GM19043 (cell line): ENCODE results near the gene ST3GAL4.
A peak's percentile ranks its signal among the peaks of the same experiment; 100 is the strongest.
"Not testable (repeated sequence)": the region's sequence is repeated elsewhere in the genome, so short reads cannot be mapped to it uniquely, and the experiment has no call there.

Experiments
- ATAC-seq: cut with Tn5 transposase; IDR thresholded peaks from one replicate; pipeline ENCODE4 v1.9.1; 2021; ENCODE audit warnings: low read depth; ENCODE audit not compliant: unreplicated experiment

The ST3GAL4 gene

DNA sequence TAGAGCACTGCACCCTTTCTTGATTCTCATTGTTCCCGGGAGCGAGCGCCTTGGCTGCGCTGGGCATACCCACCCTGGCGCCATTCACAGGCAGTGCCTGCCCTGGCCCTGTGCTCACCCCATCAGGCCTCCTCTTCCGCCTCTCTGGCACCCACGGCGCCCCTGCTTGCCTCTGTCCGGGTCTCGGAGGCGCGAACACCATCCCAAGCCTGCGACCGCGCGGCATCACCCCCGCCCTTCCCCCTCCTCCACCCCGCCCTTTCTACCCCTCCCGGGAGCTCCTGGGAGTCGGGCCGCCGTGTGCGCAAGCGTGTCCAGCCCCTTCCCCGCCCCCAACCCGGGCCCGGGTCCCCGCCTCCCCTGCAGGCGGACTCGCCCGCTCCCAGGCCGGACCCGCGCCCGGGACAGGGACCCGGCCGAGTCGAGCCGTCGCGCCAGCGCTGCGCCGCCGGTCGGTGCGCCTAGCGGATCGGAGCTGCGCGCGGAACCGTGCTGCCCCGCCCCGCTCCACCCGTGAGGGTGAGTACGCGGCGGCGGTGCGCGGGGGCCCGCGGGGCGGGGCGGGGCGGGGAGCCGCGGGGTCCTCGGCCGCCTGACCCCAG lies at the start of gene ST3GAL4:
Gene ST3GAL4 (plus strand): TSS at position 363 of the 602 bp plus-strand sequence. CDS start 50,470 bp downstream, outside the sequence.
- peak; percentile 50 for ATAC-seq

DNA sequence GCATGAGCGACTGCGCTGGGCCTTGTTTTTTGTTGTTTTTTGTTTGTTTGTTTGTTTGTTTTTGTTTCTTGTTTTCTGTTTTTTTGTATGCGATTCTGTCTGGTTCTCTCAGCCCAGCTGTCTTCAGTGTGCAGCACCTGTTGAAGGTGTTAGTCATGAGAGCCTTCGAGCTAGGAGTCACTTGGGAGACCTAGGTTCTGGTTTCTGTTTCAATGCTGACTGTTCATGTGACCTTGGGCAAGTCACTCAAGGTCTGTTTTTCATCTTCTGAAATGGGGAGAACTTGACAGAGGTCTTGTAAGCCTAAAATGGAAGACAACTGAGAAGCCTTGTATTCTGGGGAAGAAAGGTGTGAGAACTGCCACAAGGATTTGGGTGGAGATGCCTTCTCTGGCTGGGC lies 49.8 kb upstream of the ST3GAL4 start:
- ATAC-seq, result peak; percentile 46

GRCh38 chr11:126307706-126308105 lies 47.8 kb upstream of the ST3GAL4 start:
- ATAC-seq, result no peak

DNA sequence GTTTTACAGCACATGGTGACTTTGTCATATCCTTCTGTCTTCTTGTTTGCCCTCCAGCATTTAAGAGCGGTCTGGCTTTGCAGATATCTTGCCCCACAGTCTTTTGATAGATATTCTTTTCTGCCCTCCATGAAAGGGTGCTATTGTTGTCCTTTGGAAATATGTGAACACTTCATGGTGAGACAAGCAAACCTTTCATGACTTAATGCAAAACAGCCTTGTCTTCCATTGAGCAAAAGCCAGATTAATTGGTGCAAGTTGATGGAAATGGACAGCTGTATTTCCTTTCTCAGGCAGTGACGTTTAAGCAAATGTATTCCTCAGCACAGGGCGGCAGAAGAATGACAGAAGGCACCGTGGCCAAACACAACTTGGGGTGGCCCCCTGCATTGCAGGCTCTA lies 47.2 kb upstream of the ST3GAL4 start:
- no peak for ATAC-seq

DNA sequence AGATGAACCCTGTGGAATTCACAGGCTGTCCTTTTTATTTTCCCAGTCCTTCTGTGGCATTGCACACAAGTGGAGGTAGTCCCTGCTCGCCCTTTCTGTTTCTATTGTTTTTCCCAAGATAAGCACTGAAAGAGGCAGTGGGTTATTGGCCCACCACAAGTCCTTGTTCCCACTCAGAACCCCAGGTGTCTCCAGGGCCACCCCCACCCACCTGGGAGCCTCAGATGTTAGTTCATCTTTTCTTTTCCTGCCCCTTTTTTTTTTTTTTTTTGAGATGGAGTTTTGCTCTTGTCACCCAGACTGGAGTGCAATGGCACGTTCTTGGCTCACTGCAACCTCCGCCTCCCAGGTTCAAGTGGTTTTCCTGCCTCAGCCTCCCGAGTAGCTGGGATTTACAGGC lies 46.7 kb upstream of the ST3GAL4 start:
- not testable (repeated sequence) for ATAC-seq

GRCh38 chr11:126310200-126310991 lies 45.1 kb upstream of the ST3GAL4 start:
- peak; percentile 29 for ATAC-seq

GRCh38 chr11:126310992-126311310 lies 44.5 kb upstream of the ST3GAL4 start:
- ATAC-seq, result no peak

DNA sequence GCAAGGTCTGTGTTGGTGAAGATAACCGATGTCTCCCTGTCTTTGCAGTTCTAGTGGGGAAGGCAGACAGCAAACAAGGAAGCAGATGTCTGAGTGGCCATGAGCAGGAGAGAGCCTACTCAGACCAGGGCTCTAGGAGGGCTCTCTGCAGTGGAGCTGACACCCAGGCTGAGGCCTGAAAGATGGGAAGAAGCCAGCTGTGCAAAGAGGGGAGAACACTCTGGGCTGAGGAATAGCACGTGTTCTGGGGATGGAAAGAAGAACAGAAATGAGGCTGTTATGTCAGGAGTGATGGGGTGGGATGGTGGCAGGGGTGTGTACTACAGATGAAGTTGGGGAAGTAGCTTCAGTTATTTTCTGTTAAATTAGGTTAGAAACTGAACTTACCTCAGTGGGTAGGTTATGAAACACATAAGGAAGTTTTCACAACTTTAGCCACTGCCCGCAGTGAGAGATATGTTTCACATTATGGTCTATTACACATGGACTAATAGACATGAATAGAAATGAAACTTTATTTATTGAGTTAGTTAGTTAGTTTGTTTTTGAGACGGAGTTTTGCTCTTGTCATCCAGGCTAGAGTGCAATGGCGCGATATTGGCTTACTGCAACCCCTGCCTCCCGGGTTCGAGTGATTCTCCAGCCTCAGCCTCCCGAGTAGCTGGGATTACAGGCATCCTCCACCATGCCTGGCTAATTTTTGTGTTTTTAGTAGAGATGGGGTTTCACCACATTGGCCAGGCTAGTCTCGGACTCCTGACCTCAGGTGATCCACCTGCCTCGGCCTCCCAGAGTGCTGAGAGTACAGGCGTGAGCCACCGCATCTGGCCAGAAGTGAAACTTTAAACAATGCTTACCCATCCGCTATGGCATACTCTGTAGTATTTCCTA lies 43.8 kb upstream of the ST3GAL4 start:
- peak; percentile 67 for ATAC-seq

DNA sequence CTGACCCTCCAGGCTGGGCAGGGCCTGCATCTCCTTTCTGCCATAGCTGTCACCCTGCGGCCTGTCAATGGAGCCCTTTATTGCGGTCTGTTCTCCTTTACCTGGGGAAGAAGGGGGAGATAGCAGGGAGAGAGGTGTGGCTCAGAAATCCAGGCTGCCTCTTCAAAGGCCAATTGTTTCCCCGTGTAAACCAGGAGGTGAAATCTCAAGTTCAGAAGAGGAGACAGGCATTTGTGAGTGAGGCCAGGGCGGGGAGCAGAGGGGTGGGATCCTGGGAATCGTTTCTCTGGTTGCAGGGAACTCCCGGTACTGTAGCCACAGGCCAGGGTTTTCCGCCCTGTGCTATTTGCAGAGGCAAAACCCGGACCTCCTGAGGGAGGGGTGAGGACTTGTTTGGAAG lies 42.5 kb upstream of the ST3GAL4 start:
- ATAC-seq, result no peak

DNA sequence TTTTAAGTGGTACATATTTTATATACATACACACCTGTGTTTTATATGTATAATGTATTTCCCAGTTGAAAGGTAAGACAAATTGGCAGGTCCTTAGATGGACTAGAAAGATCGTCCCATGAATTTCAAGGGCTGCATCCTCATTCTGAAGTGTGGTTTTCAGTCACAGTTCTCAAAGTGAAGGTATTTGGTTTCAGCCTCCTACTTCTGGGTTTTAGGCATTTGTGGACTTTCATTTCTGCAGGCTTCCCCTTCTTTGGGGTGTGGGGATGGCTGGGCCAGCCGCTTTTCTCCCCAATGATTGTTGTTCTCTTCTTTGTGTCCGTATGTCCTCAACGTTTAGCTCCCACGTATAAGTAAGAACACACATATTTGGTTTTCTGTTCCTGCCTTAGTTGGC lies 41.7 kb upstream of the ST3GAL4 start:
- no peak for ATAC-seq

DNA sequence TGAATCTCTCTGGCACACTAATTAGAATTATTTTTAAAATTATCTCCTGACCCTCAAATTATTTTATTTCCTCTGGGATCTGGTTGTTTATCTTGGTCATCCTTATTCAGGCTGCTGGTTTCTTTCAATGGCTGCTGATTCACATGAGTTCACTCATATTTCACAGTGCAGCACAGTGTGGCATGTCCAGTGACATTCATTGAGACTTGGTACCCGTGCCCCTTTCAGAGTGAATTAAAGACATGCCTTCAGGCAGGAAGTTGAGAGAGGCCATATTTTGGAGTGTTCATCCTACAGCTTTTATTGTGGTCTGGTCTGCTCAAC lies 38.1 kb upstream of the ST3GAL4 start:
- no peak for ATAC-seq

DNA sequence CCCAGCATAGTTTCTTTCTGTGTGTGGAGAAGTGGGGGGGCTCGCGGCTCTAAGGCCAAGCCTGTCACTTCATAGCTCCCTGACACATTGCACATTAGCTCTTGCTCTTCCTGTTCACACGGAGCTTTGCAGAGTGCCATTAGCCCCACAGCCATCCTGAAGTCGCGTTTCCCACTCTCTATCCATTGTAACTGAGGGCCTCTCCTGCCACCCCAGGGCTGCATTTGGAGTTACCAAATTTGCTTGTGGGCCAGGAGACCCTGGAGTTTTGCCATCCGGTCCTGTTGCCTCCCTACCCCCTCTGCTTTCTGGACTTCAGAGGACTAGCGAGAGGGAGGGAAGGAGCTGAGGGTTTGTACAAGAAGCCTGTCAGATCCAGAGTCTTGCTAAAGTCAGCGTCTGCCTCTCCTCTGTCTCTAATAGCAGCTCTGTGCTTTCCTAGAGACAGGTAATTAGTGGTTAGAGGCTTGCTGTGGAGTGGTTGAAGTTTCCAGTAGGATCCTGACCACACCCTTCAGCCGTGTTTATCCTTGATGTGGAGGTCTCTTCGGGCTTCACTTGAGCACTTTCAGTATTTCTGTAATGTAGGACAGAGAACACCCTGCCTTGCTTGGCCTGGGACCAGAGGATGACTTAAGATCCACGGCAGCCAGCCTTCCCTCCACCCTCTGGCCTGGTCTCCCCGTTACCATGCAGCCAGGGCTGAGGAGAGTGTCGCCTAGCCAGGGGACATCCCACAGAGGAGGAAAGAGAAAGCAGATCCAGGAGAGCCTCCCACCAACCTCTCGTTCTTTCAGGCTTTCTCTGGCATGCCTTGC lies 37.5 kb upstream of the ST3GAL4 start:
- ATAC-seq, result peak; percentile 26

GRCh38 chr11:126318574-126319373 lies 36.7 kb upstream of the ST3GAL4 start:
- ATAC-seq, result peak; percentile 91

DNA sequence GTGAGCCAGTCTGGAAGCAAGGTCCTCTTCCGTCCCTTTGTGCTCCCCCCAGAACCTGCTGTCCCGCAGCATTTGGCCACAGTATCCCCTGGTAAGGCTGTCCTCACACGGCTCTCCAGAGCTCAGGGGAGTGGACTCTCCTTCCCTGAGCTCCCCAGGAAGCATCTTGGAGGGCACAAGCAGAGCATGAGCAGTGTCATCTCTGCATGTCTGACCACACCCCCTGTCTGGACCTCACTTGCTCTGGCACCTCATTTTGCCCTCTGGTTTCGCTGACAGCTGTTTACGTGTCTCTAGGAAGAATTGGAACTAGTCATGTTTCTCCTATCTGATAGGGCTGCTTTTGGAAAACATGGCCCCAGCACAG lies 36.1 kb upstream of the ST3GAL4 start:
- ATAC-seq, result no peak

- no peak for ATAC-seq
Measured at GRCh38 chr11:126322996-126323395, 32.5 kb upstream of the ST3GAL4 start.

DNA sequence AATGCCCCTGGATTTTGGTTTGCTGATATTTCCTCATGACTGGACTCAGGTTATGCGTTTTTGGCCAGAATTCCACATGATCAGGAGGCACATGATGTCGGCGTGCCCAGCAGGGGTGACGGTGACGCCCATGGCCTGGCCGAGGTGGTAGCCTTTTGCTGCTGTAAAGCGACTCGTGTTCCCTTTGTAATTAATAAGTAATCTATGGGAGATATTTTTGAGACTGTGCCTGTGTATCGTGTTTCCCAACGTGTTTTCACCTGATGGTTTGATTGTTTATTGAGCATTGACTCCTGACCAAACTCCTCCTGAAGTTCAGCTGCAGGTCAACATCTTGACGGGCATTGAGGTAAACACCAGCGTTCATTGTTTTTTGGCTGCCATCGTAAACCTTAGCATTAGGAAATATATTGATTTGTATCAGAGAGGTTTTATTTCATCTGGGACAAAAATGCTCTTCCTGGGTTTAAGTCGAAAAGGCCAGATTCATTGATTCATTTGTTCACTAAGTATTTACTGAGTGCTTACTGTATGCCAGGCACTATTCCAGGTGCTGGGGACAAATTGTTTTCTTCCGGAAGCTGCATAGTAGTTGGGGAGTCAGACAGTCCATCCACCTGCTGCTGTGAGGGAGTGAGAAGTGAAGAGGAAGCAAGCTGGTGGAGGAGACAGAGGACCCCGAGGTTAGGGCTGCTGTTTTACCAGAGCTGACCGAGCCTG lies 28.0 kb upstream of the ST3GAL4 start:
- ATAC-seq, result no peak

GRCh38 chr11:126328001-126328390 lies 27.5 kb upstream of the ST3GAL4 start:
- ATAC-seq, result no peak

DNA sequence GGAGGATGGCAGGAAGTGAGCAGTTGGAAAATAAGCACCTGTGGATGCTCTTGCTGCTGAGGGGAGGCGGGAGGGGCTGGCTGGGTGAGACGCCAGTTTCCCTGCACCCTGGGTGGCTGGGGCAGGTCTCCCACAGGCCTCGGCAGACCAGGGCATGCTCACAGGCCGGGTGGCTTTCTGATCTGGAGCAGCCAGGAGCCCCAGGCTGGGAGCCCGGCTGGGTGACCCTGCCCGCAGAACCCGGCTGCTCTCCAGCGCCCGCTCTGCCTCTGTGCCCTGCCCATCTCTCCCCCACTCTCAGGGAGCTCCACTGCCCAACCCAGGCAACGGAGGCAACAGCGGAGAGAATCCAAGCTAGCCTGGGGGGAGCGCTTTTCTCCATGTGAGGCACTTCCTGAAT lies 27.0 kb upstream of the ST3GAL4 start:
- ATAC-seq, result no peak

DNA sequence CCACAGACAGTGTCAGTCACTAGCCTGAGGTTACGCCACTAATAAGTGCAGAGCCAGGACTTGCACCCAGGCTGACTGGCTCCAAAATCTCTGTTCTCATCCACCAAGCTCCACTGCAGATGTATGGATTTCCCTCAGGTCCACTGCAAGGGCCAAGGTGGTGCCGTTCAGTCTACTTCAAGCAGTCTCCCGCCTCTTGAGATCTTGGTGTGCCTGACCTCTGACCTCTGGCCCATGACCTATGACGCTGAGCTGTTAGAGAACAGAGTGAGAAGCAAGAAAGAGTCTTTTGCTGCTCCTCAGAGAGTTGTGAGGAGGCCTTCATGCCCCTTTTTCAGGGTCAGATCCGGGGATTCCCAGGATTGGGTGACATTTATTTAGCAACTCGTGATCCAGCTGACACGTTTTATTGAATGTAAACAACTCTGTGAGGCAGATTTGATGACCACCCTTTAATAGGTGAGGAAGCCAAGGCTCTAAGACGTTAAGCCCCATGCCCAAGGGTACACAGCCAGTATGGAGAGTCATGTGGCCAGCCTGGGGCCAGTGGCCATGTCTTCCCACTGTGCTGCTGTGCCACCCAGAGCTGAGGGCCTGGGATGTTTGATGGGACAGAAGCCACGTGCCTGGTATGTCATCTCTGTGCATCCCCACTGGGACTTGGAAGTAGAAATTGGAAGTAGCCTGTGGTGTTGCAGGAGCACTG lies 26.4 kb upstream of the ST3GAL4 start:
- no peak for ATAC-seq
